ENCODE measurements around the gene PRKG1. TPM values are rescaled to one million over a fixed set of nuclear protein-coding genes. Genes with fewer than 3 reads are reported as not detected.

The PRKG1 gene
- total RNA-seq, 1 experiment from 2014 or later = 16.5 TPM

- Mint-ChIP-seq H3K4me3 (no peak overlapping the region), H3K36me3 (no peaks in the 10 kb centered on the region), H3K4me1 (peaks cover 20% of the 10 kb centered on the region), H3K27ac (peak overlapping the region; percentile 29; the same call in 1 of the 2 replicates), H3K27me3 (ENCODE audit: low read depth) (no peaks in the 10 kb centered on the region), H3K9me3 (no peaks in the 10 kb centered on the region)
- ATAC-seq = no peak
- no peak for TF ChIP-seq TEAD1 (CRISPR knock-in tag; IDR thresholded peaks at IDR 0.05)
- no peak for TF ChIP-seq ZMAT4 (CRISPR knock-in tag; IDR thresholded peaks at IDR 0.05)
- no peak for TF ChIP-seq AFF4 (CRISPR knock-in tag; IDR thresholded peaks at IDR 0.05; ENCODE audit: borderline replicate concordance)
- TF ChIP-seq NFATC4 (CRISPR knock-in tag; IDR thresholded peaks at IDR 0.05) = no peak
- TF ChIP-seq ZNF121 (CRISPR knock-in tag; IDR thresholded peaks at IDR 0.05) = no peak
- TF ChIP-seq CREM (CRISPR knock-in tag; IDR thresholded peaks at IDR 0.05) = no peak
- DNase-seq (ENCODE audit: low spot score) = no peak
- CTCF ChIA-PET = no interaction called here
- POLR2A ChIA-PET = no interaction called here
Observed at GRCh38 chr10:51156926-51157325, 82.6 kb downstream of the PRKG1 start.

- Mint-ChIP-seq H3K4me3 (no peak overlapping the region), H3K9me3 (peaks cover 7% of the 10 kb centered on the region), H3K4me1 (peaks cover 33% of the 10 kb centered on the region), H3K27ac (no peak overlapping the region), H3K36me3 (peaks cover 15% of the 10 kb centered on the region), H3K27me3 (ENCODE audit: low read depth) (no peaks in the 10 kb centered on the region)
- DNase-seq (ENCODE audit: low spot score) = no peak
- CTCF ChIA-PET = no interaction called here
- TF ChIP-seq TEAD1 (CRISPR knock-in tag; IDR thresholded peaks at IDR 0.05) (no peak), ZNF423 (CRISPR knock-in tag; IDR thresholded peaks at IDR 0.05) (no peak), ZNF671 (CRISPR knock-in tag; IDR thresholded peaks at IDR 0.05) (no peak), STAT6 (CRISPR knock-in tag; conservative IDR thresholded peaks at IDR 0.05; ENCODE audit: low read depth) (no peak), HMGA2 (CRISPR knock-in tag; IDR thresholded peaks at IDR 0.05) (no peak), GRHL2 (CRISPR knock-in tag; IDR thresholded peaks at IDR 0.05; ENCODE audit: insufficient replicate concordance, severe bottlenecking) (no peak), RELA (CRISPR knock-in tag; IDR thresholded peaks at IDR 0.05; ENCODE audit: borderline replicate concordance) (no peak), TEAD4 (CRISPR knock-in tag; IDR thresholded peaks at IDR 0.05) (no peak), PRRX2 (CRISPR knock-in tag; IDR thresholded peaks at IDR 0.05) (no peak), MYBL2 (CRISPR knock-in tag; IDR thresholded peaks at IDR 0.05) (no peak), ELF4 (CRISPR knock-in tag; IDR thresholded peaks at IDR 0.05; ENCODE audit: low read depth) (no peak), NFYB (CRISPR knock-in tag; conservative IDR thresholded peaks at IDR 0.05; ENCODE audit: low read depth) (no peak), GTF2I (CRISPR knock-in tag; conservative IDR thresholded peaks at IDR 0.05) (no peak)
- TF ChIP-seq, protein P1, sequence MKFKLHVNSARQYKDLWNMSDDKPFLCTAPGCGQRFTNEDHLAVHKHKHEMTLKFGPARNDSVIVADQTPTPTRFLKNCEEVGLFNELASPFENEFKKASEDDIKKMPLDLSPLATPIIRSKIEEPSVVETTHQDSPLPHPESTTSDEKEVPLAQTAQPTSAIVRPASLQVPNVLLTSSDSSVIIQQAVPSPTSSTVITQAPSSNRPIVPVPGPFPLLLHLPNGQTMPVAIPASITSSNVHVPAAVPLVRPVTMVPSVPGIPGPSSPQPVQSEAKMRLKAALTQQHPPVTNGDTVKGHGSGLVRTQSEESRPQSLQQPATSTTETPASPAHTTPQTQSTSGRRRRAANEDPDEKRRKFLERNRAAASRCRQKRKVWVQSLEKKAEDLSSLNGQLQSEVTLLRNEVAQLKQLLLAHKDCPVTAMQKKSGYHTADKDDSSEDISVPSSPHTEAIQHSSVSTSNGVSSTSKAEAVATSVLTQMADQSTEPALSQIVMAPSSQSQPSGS (CRISPR knock-in tag; IDR thresholded peaks at IDR 0.05; ENCODE audit: borderline replicate concordance, low read depth) = no peak
- TF ChIP-seq, protein P2, sequence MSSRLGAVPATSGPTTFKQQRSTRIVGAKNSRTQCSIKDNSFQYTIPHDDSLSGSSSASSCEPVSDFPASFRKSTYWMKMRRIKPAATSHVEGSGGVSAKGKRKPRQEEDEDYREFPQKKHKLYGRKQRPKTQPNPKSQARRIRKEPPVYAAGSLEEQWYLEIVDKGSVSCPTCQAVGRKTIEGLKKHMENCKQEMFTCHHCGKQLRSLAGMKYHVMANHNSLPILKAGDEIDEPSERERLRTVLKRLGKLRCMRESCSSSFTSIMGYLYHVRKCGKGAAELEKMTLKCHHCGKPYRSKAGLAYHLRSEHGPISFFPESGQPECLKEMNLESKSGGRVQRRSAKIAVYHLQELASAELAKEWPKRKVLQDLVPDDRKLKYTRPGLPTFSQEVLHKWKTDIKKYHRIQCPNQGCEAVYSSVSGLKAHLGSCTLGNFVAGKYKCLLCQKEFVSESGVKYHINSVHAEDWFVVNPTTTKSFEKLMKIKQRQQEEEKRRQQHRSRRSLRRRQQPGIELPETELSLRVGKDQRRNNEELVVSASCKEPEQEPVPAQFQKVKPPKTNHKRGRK (CRISPR knock-in tag; IDR thresholded peaks at IDR 0.05; ENCODE audit: borderline replicate concordance) = no peak
- TF ChIP-seq, protein P3, sequence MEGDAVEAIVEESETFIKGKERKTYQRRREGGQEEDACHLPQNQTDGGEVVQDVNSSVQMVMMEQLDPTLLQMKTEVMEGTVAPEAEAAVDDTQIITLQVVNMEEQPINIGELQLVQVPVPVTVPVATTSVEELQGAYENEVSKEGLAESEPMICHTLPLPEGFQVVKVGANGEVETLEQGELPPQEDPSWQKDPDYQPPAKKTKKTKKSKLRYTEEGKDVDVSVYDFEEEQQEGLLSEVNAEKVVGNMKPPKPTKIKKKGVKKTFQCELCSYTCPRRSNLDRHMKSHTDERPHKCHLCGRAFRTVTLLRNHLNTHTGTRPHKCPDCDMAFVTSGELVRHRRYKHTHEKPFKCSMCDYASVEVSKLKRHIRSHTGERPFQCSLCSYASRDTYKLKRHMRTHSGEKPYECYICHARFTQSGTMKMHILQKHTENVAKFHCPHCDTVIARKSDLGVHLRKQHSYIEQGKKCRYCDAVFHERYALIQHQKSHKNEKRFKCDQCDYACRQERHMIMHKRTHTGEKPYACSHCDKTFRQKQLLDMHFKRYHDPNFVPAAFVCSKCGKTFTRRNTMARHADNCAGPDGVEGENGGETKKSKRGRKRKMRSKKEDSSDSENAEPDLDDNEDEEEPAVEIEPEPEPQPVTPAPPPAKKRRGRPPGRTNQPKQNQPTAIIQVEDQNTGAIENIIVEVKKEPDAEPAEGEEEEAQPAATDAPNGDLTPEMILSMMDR (IDR thresholded peaks at IDR 0.05) = no peak
- TF ChIP-seq, protein P4, sequence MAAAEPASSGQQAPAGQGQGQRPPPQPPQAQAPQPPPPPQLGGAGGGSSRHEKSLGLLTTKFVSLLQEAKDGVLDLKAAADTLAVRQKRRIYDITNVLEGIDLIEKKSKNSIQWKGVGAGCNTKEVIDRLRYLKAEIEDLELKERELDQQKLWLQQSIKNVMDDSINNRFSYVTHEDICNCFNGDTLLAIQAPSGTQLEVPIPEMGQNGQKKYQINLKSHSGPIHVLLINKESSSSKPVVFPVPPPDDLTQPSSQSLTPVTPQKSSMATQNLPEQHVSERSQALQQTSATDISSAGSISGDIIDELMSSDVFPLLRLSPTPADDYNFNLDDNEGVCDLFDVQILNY (CRISPR knock-in tag; IDR thresholded peaks at IDR 0.05) = no peak
- ATAC-seq = no peak
- POLR2A ChIA-PET = no interaction called here
Observed at GRCh38 chr10:51158832-51159231, 84.5 kb downstream of the PRKG1 start.

Measured in WTC11 (cell line).